IgD-negative memory B cell (primary cell): ENCODE data around the gene CLEC4E. TPM values are rescaled to one million over a fixed set of nuclear protein-coding genes. Genes with fewer than 3 reads are reported as not detected.
A peak's percentile ranks its signal among the peaks of the same experiment; 100 is the strongest.
"Not testable (repeated sequence)": the region's sequence is repeated elsewhere in the genome, so short reads cannot be mapped to it uniquely, and the experiment has no call there.

Experiments
- H3K27ac Mint-ChIP-seq, 3 donors: one replicate each; pipeline ENCODE4 v1.8.0; 2020 to 2022; ENCODE audit warnings: mild to moderate bottlenecking in 3 of 3, mixed read lengths in 3 of 3, moderate library complexity in 1 of 3
- H3K27me3 Mint-ChIP-seq: one replicate; pipeline ENCODE4 v1.8.0; 2021; ENCODE audit warnings: mixed read lengths
- H3K36me3 Mint-ChIP-seq: one replicate; pipeline ENCODE4 v1.8.0; 2020; ENCODE audit warnings: mild to moderate bottlenecking, mixed read lengths
- H3K4me1 Mint-ChIP-seq, 3 donors: one replicate each; pipeline ENCODE4 v1.8.0; 2020 to 2022; ENCODE audit warnings: mixed read lengths in 3 of 3, mild to moderate bottlenecking in 1 of 3
- H3K4me3 Mint-ChIP-seq, 4 donors: one replicate each; pipeline ENCODE4 v1.8.0; 2020 to 2022; ENCODE audit warnings: mild to moderate bottlenecking in 4 of 4, mixed read lengths in 4 of 4, moderate library complexity in 3 of 4
- H3K9me3 Mint-ChIP-seq, 3 donors: one replicate each; pipeline ENCODE4 v1.8.0; 2020 to 2021; ENCODE audit warnings: mixed read lengths in 3 of 3, mild to moderate bottlenecking in 1 of 3
- polyA plus RNA-seq: library from polyadenylated mRNA; unstranded; fragments of 300-500 nt; fragmentation: Illumina TruSeq; gene quantifications from one replicate; pipeline ENCODE4 v1.2.3, GENCODE V29; 2021

CLEC4E gene
- polyA plus RNA-seq, 1 donor from 2014 or later = not detected

GRCh38 chr12:8508910-8509841 lies 31.5 kb downstream of the CLEC4E start:
- H3K27me3 Mint-ChIP-seq = peaks cover 18% of the 10 kb centered on the region
- peak overlapping the region in 2 of 4 donors; percentile 54 to 64 for H3K4me3 Mint-ChIP-seq
- H3K27ac Mint-ChIP-seq = peak overlapping the region in 1 of 3 donors; percentile 14
- H3K36me3 Mint-ChIP-seq = no peaks in the 10 kb centered on the region
- peaks cover 10 to 17% (median 11%) of the 10 kb centered on the region in 3 donors for H3K4me1 Mint-ChIP-seq
- no peaks in the 10 kb centered on the region for H3K9me3 Mint-ChIP-seq

- Mint-ChIP-seq H3K9me3 (no peaks in the 10 kb centered on the region), H3K27ac (no peak overlapping the region), H3K36me3 (no peaks in the 10 kb centered on the region), H3K27me3 (peaks cover 18% of the 10 kb centered on the region), H3K4me1 (peaks cover 10 to 17% (median 11%) of the 10 kb centered on the region in 3 donors), H3K4me3 (peak overlapping the region in 1 of 4 donors; percentile 33)
Observed at GRCh38 chr12:8508223-8508622, 32.5 kb downstream of the CLEC4E start.

- H3K27me3 Mint-ChIP-seq = peaks cover 18% of the 10 kb centered on the region
- H3K36me3 Mint-ChIP-seq = no peaks in the 10 kb centered on the region
- H3K4me1 Mint-ChIP-seq = peaks cover 10 to 17% (median 11%) of the 10 kb centered on the region in 3 donors
- no peak overlapping the region for H3K27ac Mint-ChIP-seq
- H3K9me3 Mint-ChIP-seq = no peaks in the 10 kb centered on the region
- H3K4me3 Mint-ChIP-seq = no peak overlapping the region
Observed at GRCh38 chr12:8507596-8507995, 33.1 kb downstream of the CLEC4E start.

GRCh38 chr12:8504351-8504750 lies 36.4 kb downstream of the CLEC4E start:
- no peak overlapping the region for H3K4me3 Mint-ChIP-seq
- H3K36me3 Mint-ChIP-seq = no peaks in the 10 kb centered on the region
- H3K9me3 Mint-ChIP-seq = no peaks in the 10 kb centered on the region
- no peak overlapping the region for H3K27ac Mint-ChIP-seq
- H3K4me1 Mint-ChIP-seq = peaks cover 11 to 12% (median 11%) of the 10 kb centered on the region in 3 donors
- peaks cover 10% of the 10 kb centered on the region for H3K27me3 Mint-ChIP-seq

- peaks cover 5 to 6% (median 5%) of the 10 kb centered on the region in 3 donors for H3K4me1 Mint-ChIP-seq
- no peak overlapping the region for H3K27ac Mint-ChIP-seq
- H3K36me3 Mint-ChIP-seq = no peaks in the 10 kb centered on the region
- no peak overlapping the region for H3K4me3 Mint-ChIP-seq
- H3K9me3 Mint-ChIP-seq = no peaks in the 10 kb centered on the region
- H3K27me3 Mint-ChIP-seq = peaks cover 10% of the 10 kb centered on the region
Observed at GRCh38 chr12:8501720-8502119, 39.0 kb downstream of the CLEC4E start.

- Mint-ChIP-seq H3K9me3 (no peaks in the 10 kb centered on the region), H3K4me3 (no peak overlapping the region), H3K4me1 (peaks cover 5 to 6% (median 5%) of the 10 kb centered on the region in 3 donors), H3K36me3 (no peaks in the 10 kb centered on the region), H3K27ac (no peak overlapping the region), H3K27me3 (peaks cover 12% of the 10 kb centered on the region)
Observed at GRCh38 chr12:8499616-8500015, 41.1 kb downstream of the CLEC4E start.

- H3K36me3 Mint-ChIP-seq, H3K27ac Mint-ChIP-seq, H3K4me1 Mint-ChIP-seq, H3K4me3 Mint-ChIP-seq, H3K9me3 Mint-ChIP-seq: not testable (repeated sequence)
- peaks cover 10% of the 10 kb centered on the region for H3K27me3 Mint-ChIP-seq
Observed at GRCh38 chr12:8496074-8496473, 44.6 kb downstream of the CLEC4E start.

GRCh38 chr12:8495671-8496070 lies 45.0 kb downstream of the CLEC4E start:
- H3K36me3 Mint-ChIP-seq, H3K27ac Mint-ChIP-seq, H3K4me3 Mint-ChIP-seq, H3K4me1 Mint-ChIP-seq, H3K9me3 Mint-ChIP-seq: not testable (repeated sequence)
- peaks cover 10% of the 10 kb centered on the region for H3K27me3 Mint-ChIP-seq

- H3K4me3 Mint-ChIP-seq = no peak overlapping the region
- H3K4me1 Mint-ChIP-seq = peaks cover 6 to 8% (median 7%) of the 10 kb centered on the region in 3 donors
- H3K27ac Mint-ChIP-seq = no peak overlapping the region
- H3K36me3 Mint-ChIP-seq = no peaks in the 10 kb centered on the region
- peaks cover 0 to 3% (median 0%) of the 10 kb centered on the region in 3 donors for H3K9me3 Mint-ChIP-seq
- H3K27me3 Mint-ChIP-seq = peaks cover 8% of the 10 kb centered on the region
Observed at GRCh38 chr12:8493084-8493483, 47.6 kb downstream of the CLEC4E start.

- H3K4me1 Mint-ChIP-seq = peaks cover 6 to 8% (median 7%) of the 10 kb centered on the region in 3 donors
- H3K36me3 Mint-ChIP-seq = no peaks in the 10 kb centered on the region
- H3K9me3 Mint-ChIP-seq = peaks cover 0 to 7% (median 3%) of the 10 kb centered on the region in 3 donors
- no peak overlapping the region for H3K4me3 Mint-ChIP-seq
- H3K27me3 Mint-ChIP-seq = peaks cover 10% of the 10 kb centered on the region
- no peak overlapping the region for H3K27ac Mint-ChIP-seq
Observed at GRCh38 chr12:8491646-8492530, 48.8 kb downstream of the CLEC4E start.

Other genes with a start within 250 kb of the CLEC4E start
- gene CLEC6A, start 84.9 kb downstream of the CLEC4E start, polyA plus RNA-seq = not detected
- gene CLEC4D, start 27.4 kb downstream of the CLEC4E start, polyA plus RNA-seq = not detected
- 2.1 TPM for gene AICDA, start 72.0 kb upstream of the CLEC4E start, polyA plus RNA-seq
- not detected for gene MFAP5, start 121.9 kb upstream of the CLEC4E start, polyA plus RNA-seq
- gene RIMKLB, start 157.1 kb upstream of the CLEC4E start, polyA plus RNA-seq = 10.9 TPM